T-helper 2 cell treated with Interferon-gamma antibody and Interleukin-4, amounts not matched to agents 100 ng/mL and 5 ng/mL, for 36 hours (primary cell): ENCODE data around the gene DGKA. TPM values are rescaled to one million over a fixed set of nuclear protein-coding genes. Genes with fewer than 3 reads are reported as not detected.

ENCODE experiments used
- intact Hi-C: fragments of 100-400 bp; cut with micrococcal nuclease; formaldehyde crosslinking; loops from one replicate; pipeline ENCODE4 v1.15.1; 2023
- total RNA-seq: library from RNA; stranded (reverse); gene quantifications from 2 replicates; pipeline ENCODE4 v1.2.3, GENCODE V29; 2022

Gene DGKA
- total RNA-seq, 1 donor from 2014 or later: 532 TPM

DNA sequence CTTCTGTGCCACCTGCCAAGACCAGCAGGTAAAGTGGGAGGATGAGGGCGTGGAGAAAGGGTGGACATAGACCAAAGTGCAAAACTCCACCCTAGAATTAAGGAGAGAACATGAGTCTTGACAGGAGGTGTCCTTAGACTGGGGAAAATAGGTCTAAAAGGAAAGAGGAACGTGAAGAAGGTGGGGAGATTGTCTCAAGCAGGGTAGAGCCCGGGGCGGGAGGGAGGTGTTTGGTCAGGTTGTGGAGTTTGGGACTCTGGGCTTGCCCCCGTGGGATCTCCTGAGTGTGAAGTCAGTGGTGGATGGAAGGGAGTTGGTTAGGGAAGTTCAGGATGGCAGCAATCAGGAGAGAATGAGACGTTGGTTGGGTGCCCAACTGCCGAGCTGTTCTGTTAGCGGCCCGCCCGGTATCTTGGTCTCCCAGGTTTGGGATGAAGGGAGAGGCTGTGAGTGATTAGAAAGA, 386 bp downstream of the DGKA start:
- intact Hi-C loops: no loop called here

DNA sequence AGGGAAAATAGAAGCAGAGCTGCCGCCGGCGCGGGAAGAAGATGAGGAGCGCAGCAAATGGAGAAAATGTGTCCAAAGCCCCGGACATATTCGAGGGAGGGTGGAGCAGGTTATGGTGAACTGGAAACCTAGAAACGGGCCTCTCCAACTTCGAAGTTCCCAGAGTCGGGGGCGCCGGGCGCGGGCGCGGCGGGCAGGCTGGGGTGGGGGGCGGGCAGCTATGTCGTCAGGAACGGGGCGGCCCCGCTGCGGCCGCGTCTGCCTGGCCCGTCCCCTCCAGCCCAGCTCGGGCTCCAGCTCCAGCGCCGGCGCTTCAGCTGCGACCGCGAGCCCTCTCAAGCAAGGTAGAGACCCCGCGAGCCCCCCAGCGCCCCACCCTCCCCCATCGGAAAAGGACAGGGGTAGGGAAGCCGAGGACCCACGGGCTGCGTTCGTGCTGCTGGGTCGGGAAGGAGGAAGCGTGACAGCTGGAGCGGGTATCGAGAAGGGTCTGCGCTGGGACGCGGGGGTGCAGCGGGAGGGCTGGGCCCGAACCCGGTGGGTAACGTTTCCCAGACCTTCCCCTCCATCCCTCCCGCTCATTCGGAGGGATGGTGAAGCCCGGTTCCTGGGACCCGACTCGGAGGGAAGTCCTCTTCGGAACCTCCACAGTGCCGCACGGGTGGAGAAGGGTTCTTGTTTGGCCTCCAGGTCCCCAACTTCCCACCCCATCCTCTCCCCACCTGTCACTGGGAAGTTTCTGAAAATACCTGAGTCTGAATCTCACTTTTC, 1.0 kb downstream of the DGKA start:
- intact Hi-C loops: no loop called here

DNA sequence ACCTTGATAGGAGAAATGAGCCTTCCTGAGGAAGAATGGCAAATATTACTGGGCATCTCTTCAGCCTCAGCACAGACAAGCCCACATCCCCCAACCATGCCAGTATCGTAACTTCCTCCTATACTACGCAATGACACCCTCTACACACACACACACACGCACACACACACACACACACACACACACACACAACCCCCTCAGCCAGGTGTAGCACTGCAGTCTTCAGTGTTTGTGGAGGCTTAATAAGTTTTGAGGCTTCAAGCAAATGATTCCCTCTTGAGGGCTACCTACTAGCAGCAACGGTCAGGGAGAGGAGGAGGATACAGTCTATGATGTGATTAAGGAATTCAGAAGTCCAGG, 1.6 kb downstream of the DGKA start:
- intact Hi-C loops: no loop called here

DNA sequence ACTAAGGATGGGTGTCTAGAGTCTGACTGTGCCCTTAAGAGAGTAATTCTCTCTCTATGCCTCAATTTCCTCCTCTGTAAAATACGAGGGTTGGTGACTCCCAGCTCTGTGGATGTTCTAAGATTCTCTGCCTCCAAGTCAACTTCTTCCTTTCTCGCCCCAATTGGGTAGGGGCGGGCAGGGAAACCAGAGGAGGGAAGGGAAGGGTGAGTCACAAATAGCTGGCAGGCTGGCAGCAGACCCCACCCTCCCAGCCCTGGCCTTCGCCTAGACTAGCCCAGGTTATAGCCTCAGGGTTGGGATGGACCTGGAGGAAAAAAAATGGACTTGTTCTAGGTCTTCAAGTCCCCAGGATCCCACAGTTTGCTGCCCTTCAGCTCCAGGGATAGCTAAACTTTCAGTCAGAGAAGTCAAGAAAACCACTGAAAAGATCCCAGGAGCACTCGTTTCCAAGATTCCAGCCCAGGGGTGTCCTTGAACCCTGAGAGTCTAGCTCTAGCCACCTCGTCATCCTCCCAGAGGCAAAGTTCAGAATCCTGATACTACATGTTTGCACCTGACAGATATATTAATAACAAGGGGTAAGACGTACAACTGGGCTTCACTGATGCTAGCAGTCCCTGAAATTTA, 2.3 kb downstream of the DGKA start:
- intact Hi-C loops: no loop called here

DNA sequence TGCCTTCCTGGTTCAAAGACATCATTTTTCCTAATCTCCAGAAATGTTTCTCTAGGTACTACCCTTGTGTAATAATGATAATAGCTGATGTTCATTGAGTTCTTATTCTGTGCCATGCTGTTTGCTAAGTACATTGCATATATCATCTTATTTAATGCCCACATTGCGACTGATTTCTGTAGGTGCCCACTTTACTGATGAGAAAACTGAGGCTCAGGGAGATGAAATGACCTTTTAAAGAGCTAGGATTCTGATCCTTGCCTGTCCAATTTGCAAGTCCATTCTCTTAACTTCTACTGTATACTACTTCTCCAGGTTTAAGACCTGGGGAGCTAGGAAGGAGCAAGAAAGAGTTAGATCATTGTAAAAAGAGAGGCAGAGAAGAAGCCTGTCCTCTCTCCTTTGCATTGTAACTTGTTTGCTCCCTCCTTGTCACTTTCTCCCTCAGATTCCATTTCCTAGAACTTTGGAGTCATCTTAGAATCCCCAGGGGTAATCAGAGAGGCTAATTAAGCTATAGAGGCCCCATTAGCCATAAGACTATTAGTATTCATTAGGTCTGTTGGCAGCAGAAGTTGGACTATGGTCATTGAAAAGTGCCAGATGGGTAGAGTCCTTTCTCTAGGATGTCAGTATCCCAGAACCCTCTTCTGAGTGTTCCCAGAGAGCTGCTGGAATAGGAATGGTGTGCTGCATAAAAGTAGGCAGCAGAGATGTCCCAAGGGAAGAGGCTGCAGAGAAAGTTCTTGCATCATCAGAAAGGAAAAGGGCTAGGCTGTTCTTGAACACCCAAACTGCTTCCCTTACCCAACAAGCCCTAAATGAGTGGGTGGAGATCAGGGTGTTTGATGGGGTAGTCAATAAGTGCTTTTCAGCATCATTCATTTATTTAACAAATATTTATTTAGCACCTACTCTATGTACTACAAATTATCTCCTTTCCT, 3.1 kb downstream of the DGKA start:
- intact Hi-C loops: no loop called here

DNA sequence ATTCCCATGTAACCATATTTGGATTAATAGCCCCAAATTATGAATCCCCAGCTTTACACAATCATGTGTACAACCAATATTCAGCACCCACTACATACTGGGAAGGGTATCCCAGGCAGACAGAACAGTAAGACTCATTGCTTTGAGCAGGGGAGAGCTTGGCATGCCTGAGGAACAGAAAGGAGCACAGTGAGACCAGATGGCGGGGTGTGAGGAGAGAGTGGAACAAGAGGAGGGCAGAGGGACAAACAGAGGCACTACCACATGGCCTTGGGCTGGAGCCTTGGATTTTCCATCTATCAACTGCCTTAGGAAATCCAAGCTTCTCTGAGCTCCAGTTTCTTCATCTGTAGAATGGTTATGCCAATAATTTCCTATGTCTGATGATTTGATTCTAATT, 3.8 kb downstream of the DGKA start:
- intact Hi-C loops: no loop called here

DNA sequence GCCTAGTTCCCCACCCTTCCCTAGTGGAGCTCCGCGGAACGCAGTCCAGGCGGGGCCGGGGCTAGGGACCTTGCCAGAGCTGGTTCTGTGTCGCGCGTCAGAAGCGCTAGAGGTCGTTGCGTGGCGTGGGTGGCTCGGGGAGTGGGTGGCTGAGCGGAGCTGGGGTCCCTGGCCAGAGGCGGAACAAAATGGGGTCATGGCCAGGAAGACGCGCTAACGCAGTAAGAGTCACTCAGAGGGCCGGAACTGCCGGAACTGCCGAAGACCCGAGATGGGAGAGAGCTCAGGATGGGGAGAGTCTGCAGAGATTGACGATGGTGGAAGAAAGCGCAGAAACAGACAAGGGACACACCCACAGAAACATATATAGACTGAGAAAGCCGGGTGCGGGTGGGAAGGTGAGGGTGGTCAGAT, 4.8 kb downstream of the DGKA start:
- intact Hi-C loops: no loop called here

DNA sequence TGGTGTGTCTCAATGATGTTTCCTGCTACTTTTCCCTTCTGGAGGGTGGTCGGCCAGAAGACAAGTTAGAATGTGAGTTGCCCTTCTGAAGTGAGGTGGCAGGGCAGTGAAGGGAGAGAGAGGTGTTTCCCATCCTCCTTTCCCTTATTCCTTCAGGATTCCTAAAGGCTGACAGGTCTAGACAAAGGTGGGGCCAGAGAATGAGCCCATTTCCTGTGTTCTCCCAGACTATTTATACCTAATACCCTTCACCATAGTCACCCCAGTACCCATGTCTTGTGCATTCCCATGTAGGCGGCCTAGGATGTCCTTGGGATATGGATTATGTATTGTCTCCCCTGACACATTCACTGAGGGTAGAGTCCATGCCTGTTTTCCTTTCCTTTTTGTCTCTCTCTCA, 7.0 kb downstream of the DGKA start:
- intact Hi-C loops: no loop called here

DNA sequence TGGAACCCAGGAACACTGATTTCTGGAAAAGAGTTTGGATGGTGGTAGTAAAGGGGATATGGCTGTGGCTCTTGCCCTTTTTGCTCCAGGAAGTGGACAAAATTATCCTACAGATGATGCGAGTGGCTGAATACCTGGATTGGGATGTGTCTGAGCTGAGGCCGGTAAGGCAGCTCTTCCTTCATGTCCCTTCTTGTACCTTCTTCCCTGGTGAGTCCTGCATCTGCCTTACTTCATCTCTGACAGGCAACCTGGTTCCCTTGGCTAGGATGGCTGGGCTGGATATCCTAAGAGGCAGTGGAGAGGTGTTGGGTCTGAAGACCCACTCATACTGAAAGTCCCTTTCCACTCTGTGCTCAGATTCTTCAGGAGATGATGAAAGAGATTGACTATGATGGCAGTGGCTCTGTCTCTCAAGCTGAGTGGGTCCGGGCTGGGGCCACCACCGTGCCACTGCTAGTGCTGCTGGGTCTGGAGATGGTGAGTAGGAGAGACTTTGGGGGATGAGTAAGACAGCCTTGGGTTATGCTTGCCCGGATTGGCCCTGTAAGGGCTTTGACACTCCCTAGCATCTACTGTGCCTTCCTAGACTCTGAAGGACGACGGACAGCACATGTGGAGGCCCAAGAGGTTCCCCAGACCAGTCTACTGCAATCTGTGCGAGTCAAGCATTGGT, 8.0 kb downstream of the DGKA start:
- intact Hi-C loops: no loop called here

DNA sequence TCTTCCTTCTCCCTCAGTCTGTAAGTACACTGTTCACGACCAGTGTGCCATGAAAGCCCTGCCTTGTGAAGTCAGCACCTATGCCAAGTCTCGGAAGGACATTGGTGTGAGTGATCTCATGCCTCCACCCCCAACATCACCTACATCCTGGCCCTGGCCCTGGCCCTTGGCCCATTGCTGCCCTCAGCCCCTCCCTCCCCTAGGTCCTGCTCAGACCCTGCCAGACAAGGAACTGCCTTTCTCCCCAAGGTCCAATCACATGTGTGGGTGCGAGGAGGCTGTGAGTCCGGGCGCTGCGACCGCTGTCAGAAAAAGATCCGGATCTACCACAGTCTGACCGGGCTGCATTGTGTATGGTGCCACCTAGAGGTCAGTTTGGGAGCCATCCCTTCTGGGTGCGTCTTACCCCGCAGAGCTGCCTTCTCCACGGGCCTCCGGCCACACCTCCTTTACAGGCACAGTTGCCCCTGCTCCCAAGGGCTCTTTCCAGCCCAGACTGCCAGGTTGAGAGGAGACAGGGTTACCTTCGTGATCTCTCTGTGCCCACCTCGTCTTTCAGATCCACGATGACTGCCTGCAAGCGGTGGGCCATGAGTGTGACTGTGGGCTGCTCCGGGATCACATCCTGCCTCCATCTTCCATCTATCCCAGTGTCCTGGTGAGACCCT, 9.2 kb downstream of the DGKA start:
- intact Hi-C loops: loop anchor here (1.0 to 2.0 kb wide), 3 partner anchors 11 to 202 kb away; no protein-coding TSS in a partner anchor

DNA sequence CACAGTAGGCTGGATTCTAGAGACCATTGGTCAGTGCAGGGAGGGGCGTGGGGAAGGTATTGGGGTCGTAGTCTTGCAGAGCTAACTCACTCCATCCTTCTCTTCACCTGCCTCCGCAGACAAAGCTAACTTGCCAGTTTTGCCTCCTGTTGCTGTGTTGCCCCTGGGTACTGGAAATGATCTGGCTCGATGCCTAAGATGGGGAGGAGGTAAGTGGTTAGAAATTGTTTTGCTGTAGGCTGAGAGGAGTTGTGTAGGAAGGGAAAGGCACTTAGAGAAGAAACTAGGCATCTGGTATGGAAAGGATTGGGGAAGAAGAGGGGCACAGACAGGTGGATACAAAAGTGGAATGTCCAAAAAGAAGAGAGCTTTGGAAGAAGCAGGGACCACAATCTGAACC, 11.1 kb downstream of the DGKA start:
- intact Hi-C loops: no loop called here

DNA sequence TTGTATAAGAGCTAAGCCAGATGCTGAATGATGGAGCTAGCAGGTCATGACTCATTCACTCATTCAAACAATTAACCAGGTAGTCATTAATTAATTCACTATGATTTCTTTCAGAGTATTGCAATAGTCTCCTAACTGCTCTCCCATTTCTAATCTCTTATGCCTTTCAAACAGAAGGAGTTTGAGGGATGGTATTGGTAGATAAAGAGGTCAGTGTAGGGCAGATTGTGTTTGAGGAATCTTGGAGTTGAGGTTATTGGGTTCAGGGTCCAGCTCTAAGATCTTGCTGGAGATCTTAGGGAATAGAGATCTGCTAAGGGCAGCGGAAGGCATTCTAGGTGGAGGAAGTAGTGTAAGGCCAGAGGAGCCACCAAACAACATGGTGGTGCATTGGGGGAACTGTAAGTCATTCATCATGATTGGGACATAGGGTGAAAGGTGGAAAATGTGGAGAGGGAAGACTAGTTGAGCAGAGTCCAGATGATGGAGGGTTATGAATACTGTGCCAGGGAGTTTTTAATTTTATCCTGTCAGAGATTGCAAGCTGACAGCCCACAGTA, 11.7 kb downstream of the DGKA start:
- intact Hi-C loops: no loop called here

DNA sequence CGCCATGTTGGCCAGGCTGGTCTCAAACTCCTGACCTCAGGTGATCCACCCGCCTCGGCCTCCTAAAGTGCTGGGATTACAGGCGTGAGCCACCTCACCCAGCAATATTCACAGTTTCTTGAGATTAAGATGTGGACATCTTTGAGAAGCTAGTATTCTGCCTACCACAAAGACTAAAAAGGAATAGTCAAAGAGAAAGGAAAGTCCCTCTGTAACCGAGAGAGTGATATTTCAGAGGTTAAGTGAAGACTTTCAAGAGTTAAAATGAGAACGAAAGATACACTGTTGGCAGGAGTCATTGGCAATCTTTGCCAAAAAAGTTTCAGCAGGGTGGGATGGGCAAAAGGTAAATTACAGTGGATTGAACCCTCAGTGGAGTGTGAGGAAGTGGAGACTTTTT, 15.6 kb downstream of the DGKA start:
- intact Hi-C loops: no loop called here

DNA sequence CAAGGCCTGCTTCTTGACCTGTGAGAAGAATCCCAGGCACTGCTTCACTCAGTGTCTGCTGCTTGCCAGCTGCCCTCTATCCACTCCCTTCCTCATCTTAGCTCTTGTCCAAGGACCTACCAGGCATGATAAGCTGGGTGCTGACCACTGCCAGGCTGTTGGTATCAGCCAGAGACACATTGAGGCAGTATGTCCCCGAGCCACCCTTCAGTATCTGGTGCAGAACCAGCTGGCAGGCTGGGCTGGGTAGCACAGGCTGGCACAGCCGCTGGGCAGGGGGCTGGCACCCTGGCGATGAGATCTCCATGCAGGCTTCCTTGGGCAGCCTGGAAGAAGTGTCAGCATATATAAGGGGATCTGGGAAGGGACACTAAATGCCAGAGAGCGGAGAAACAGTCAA, 24.4 kb downstream of the DGKA start:
- intact Hi-C loops: no loop called here

DNA sequence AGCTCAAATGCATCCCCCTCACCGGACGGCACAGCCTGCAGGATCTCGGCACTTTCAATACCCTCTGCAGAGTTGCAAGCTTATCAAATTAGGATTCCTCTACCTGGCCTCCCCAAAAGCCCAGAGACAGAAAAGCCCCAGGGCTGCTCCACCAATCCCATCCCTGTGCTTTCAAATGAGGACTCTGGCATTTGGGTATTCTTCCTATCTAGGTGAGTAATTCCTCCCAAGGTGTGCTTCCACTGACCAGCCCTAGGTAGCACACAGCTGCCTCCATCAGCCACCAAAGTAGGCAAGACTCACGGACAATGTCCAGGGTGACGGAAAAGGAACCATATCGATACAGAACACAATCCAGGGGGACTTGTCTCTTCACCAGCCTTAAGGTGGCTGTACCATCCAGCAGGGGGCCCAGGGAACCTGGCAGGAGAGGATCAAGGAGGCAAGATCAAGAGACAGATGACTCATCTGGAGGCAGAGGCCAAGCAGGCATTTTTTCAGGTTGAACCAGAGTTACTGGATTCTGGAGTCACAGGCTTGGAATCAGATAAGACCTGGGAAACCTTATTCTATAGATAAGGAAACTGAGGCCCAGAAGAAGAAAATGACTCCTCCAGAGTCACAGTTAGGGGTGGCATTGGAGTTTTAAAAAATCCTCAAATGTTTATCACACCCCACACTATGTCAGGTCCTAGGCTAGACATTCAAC, 25.0 kb downstream of the DGKA start:
- intact Hi-C loops: no loop called here

DNA sequence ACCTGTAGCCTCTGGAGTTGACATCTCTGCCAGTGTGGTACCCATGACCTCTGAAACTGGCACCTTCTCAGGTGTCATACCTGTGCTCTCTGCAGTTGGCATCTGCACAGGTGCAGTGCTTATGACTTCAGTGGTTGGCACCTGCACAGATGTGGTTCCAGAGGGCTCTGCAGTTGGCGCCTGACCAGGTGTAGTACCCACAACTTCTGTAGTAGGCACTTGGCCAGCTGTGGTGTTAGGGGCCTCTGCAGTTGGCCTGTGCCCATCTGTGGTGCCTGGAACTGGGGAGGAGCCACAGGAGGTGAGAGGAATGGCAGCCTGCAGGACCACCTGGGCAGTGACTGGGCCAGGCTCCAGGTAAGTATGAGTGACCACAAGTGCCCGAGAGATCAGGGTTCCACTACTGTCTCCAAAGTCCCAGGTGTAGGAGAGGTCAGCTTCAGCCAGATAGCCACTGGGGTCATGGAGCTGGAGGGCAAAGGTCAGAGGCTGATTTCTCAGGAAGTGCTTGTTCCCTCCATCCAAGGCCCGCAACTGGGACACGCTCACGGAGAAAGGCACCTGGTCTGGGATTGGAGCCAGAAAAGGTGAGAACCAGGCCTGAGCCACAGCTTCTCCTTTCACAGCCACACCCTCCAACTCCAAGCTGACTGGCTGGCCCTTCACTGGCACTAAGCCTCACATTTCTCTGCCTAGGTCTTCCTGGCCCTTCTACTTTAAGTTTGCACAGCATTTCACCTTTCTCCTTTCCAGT, 26.3 kb downstream of the DGKA start:
- intact Hi-C loops: no loop called here

DNA sequence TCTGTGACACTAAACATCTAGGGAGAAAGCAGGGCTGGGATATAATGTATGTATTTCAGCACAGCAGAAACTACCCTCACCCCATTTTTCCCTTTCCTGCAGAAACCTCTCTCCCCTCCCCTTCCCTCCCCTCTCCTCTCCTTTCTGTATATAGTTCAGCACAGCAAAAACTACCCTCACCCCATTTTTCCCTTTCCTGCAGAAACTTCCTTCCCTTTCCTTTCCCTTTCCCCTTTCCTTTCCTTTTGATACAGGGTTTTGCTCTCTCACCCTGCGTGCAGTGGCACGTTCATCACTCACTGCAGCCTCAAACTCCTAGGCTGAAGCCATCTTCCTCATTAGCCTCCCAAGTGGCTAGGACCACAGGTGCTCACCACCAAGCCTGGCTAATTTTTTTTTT, 32.8 kb downstream of the DGKA start:
- intact Hi-C loops: no loop called here

DNA sequence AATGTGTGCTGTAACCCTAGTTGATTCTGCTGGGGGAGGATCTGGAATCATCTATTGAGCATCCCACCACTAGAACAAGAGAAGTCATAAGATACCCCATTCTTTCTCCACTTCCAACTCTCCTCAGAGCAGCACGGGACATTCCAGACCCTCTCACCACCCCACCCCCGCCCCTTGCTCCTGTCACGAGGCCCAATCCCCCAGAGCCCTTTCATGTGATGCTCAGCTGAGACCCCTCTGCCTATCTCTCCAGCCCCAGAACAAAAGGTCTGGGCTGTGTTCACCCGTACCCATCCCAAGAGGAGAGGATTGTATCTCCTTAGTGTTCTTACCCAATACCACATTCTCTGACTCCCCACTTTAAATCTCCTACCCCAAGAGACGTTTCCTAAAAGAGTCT, 34.3 kb downstream of the DGKA start:
- intact Hi-C loops: no loop called here

DNA sequence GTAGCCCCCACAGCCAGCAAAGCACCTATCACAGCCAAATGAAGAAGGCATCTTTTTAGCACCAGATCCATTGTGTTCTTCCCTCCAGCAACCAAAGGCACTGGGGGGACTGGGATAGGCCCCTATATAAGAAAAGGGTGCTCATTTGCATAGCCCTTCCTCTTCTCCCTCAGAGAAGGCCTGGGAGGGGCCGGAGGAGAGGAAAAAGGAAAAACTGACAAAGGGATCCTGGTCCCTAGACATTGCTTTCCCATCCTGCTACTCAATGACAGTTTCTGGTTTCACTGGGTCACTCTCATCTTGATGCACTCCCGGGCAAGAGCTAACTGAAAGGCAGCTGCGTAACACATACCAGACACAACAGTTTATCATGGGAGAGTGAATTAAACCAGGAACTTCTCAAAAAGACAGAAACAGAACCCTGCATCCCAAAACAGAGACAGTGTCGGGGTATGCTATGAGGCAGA, 35.0 kb downstream of the DGKA start, which contains the start of gene PMEL:
Gene PMEL, minus strand, starts transcription at position 102 of the 467 bp plus-strand sequence. Its CDS starts 31 bp downstream, at position 71.
- intact Hi-C loops: loop anchor here (1.0 kb wide), 1 partner anchor 8 kb away; the partner anchor contains the start of gene RAB5B
